Measurements from ENCODE around the gene PIGR.
A peak's percentile ranks its signal among the peaks of the same experiment; 100 is the strongest.
"Not testable (repeated sequence)": the region's sequence is repeated elsewhere in the genome, so short reads cannot be mapped to it uniquely, and the experiment has no call there.

PIGR gene

DNA sequence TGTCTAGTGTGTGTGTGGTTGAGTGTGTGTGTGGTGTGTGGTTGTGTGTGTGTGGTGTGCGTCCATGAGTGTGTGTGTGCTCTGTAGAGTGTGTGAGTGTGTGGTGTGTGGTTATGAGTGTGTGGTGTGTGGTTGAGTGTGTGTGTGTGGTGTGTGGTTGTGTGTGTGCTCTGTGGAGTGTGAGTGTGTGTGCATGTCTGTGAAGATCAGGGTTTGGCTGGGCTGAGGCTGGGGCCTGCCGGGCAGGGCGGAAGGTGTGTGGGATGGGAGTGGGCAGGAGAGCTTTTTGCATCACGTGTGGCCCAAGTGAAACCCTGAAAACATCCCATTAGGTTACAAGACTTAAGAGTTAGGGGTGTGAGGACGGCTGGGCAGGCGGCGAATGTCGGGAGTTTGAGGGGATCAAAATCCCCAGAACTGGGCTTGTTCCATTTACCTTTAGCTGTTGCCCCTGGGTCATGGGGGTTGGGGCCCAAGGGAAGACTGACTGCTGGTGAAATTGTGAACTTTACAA is 21.6 kb downstream of the PIGR start:
- Histone ChIP-seq H3K36me3 (ENCODE audit: insufficient read depth, low read length) (peaks cover 3% of the 10 kb centered on the region; the same call in 1 of the 2 replicates), H4K20me1 (ENCODE audit: insufficient read depth, low read length) (no peaks in the 10 kb centered on the region), H3K4me2 (ENCODE audit: insufficient read depth, low read length) (no peak overlapping the region), H3K4me3 (ENCODE audit: low read depth in 1 of 2, low read length in 2 of 2) (no peak overlapping the region), H2AFZ (ENCODE audit: low read depth, low read length) (no peak overlapping the region), H3K27ac (ENCODE audit: low read length) (peak overlapping the region; percentile 99), H3K79me2 (ENCODE audit: insufficient read depth, low read length) (peaks cover 19% of the 10 kb centered on the region), H3K9me3 (ENCODE audit: insufficient read depth, low read length, severe bottlenecking) (no peaks in the 10 kb centered on the region), H3K9ac (ENCODE audit: low read depth, low read length) (no peak overlapping the region), H3K27me3 (ENCODE audit: insufficient read depth, low read length, poor library complexity) (no peaks in the 10 kb centered on the region), H3K4me1 (ENCODE audit: insufficient read depth, low read length) (peaks cover 52% of the 10 kb centered on the region)
- TF ChIP-seq, protein P1, sequence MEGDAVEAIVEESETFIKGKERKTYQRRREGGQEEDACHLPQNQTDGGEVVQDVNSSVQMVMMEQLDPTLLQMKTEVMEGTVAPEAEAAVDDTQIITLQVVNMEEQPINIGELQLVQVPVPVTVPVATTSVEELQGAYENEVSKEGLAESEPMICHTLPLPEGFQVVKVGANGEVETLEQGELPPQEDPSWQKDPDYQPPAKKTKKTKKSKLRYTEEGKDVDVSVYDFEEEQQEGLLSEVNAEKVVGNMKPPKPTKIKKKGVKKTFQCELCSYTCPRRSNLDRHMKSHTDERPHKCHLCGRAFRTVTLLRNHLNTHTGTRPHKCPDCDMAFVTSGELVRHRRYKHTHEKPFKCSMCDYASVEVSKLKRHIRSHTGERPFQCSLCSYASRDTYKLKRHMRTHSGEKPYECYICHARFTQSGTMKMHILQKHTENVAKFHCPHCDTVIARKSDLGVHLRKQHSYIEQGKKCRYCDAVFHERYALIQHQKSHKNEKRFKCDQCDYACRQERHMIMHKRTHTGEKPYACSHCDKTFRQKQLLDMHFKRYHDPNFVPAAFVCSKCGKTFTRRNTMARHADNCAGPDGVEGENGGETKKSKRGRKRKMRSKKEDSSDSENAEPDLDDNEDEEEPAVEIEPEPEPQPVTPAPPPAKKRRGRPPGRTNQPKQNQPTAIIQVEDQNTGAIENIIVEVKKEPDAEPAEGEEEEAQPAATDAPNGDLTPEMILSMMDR (IDR thresholded peaks at IDR 0.05; ENCODE audit: borderline replicate concordance, extremely low read depth, low read length, poor library complexity, severe bottlenecking): no peak
- TF ChIP-seq EZH2 (IDR thresholded peaks at IDR 0.05; ENCODE audit: borderline replicate concordance, low read depth, low read length, severe bottlenecking): no peak
- ATAC-seq (ENCODE audit: insufficient read depth, low read depth) (no peak), DNase-seq (no peak)

DNA sequence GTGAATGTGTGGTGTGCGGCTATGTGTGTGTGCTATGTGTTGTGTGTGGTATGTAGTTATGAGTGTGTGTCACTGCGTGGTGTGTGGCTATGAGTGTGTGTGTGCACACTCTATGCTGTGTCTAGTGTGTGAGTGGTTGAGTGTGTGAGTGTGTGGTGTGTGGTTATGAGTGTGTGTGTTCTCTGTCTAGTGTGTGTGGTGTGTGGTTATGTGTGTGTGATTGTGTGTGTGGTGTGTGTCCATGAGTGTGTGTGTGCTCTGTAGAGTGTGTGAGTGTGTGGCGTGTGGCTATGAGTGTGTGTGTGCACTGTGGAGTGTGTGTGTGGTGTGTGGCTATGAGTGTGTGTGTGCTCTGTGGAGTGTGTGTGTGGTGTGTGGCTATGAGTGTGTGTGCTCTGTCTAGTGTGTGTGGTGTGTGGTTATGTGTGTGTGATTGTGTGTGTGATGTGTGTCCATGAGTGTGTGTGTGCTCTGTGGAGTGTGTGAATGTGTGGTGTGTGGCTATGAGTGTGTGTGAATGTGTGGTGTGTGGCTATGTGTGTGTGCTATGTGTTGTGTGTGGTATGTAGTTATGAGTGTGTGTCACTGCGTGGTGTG is 22.2 kb downstream of the PIGR start:
- not testable (repeated sequence) for H2AFZ ChIP-seq (ENCODE audit: low read depth, low read length); ATAC-seq (ENCODE audit: insufficient read depth, low read depth); H3K9me3 ChIP-seq (ENCODE audit: insufficient read depth, low read length, severe bottlenecking); H4K20me1 ChIP-seq (ENCODE audit: insufficient read depth, low read length); H3K36me3 ChIP-seq (ENCODE audit: insufficient read depth, low read length); H3K27me3 ChIP-seq (ENCODE audit: insufficient read depth, low read length, poor library complexity)
- peaks cover 58% of the 10 kb centered on the region for H3K4me1 ChIP-seq (ENCODE audit: insufficient read depth, low read length)
- peak overlapping the region in 1 of 2 experiments; percentile 54; a peak in 2 of 4 replicates for H3K4me3 ChIP-seq (ENCODE audit: low read depth in 1 of 2, low read length in 2 of 2)
- DNase-seq: peak; percentile 15
- peak overlapping the region; percentile 63 for H3K4me2 ChIP-seq (ENCODE audit: insufficient read depth, low read length)
- H3K79me2 ChIP-seq (ENCODE audit: insufficient read depth, low read length): peaks cover 22% of the 10 kb centered on the region
- H3K27ac ChIP-seq (ENCODE audit: low read length): peak overlapping the region; percentile 99
- H3K9ac ChIP-seq (ENCODE audit: low read depth, low read length): peak overlapping the region; percentile 74

DNA sequence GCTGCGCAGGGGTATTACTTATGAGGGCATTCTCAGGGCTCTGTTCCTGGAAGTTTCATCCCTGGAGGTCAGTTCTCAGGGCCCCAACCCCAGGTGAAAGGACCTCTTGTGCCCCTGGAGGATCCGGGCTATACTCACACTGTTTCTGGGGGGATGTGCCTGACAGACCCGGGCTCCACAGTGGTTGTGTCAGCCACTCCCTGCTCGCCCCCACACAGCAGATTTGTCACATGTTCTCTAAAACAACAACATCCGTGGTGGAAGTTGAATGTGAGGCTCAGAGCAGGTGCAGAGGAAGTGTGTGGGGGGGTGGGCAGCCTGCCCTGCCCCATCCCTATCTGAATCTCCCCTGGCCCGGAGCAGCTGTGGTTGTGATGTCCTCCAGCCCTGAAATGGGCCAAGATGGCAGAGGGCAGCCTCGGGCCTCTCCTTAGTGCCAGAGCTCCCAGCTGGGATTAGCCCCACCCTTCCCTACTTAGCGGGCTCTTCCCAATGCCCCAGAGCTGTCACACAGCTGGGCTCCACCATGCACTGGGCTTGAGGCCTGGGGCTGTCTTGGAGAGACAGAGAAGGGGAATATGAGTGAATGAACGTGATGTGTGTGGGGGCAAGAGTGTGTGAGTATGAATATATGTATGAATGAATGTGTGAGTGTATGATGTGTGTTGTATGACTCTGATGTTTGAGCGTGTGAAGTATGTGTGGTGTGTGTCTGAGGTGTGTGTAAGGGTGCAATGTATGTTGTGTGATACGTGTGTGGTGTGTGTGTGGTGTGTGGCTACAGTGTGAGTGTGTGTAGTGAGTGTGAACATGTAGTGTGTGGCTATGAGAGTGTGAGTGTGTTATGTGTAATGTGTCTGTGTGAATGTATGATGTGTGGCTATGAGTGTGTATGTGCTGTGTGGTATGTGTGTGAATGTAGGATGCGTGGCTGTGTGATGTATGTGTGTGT is 23.0 kb downstream of the PIGR start:
- TF ChIP-seq, protein P1 (IDR thresholded peaks at IDR 0.05; ENCODE audit: borderline replicate concordance, extremely low read depth, low read length, poor library complexity, severe bottlenecking): peak; percentile 48
- TF ChIP-seq EZH2 (IDR thresholded peaks at IDR 0.05; ENCODE audit: borderline replicate concordance, low read depth, low read length, severe bottlenecking): no peak
- Histone ChIP-seq H3K79me2 (ENCODE audit: insufficient read depth, low read length) (peaks cover 23% of the 10 kb centered on the region), H3K9me3 (ENCODE audit: insufficient read depth, low read length, severe bottlenecking) (no peaks in the 10 kb centered on the region), H3K4me2 (ENCODE audit: insufficient read depth, low read length) (peak overlapping the region; percentile 63), H3K27ac (ENCODE audit: low read length) (peak overlapping the region; percentile 99), H4K20me1 (ENCODE audit: insufficient read depth, low read length) (no peaks in the 10 kb centered on the region), H3K4me3 (ENCODE audit: low read depth in 1 of 2, low read length in 2 of 2) (peak overlapping the region in 1 of 2 experiments; percentile 54; a peak in 2 of 4 replicates), H3K36me3 (ENCODE audit: insufficient read depth, low read length) (peaks cover 3% of the 10 kb centered on the region; the same call in 1 of the 2 replicates), H2AFZ (ENCODE audit: low read depth, low read length) (peak overlapping the region; percentile 49), H3K27me3 (ENCODE audit: insufficient read depth, low read length, poor library complexity) (no peaks in the 10 kb centered on the region), H3K9ac (ENCODE audit: low read depth, low read length) (peak overlapping the region; percentile 74), H3K4me1 (ENCODE audit: insufficient read depth, low read length) (peaks cover 65% of the 10 kb centered on the region)
- peak; percentile 93 for DNase-seq
- ATAC-seq (ENCODE audit: insufficient read depth, low read depth): peak; percentile 88

Measured in DND-41 (cell line).